Dendritic cell treated with granulocyte-macrophage colony-stimulating factor and Interleukin-4, amounts not matched to agents 40 ng/mL and 50 ng/mL, for 4 days (primary cell): ENCODE results near the gene CD84.
"Not testable (repeated sequence)": the region's sequence is repeated elsewhere in the genome, so short reads cannot be mapped to it uniquely, and the experiment has no call there.

Experiments used
- H3K27ac Mint-ChIP-seq: one replicate; pipeline ENCODE4 v1.8.0; 2022; ENCODE audit warnings: mild to moderate bottlenecking, mixed read lengths
- H3K27me3 Mint-ChIP-seq: one replicate; pipeline ENCODE4 v1.8.0; 2022; ENCODE audit warnings: mild to moderate bottlenecking, mixed read lengths
- H3K36me3 Mint-ChIP-seq: one replicate; pipeline ENCODE4 v1.8.0; 2022; ENCODE audit warnings: low read depth, mixed read lengths
- H3K4me1 Mint-ChIP-seq: one replicate; pipeline ENCODE4 v1.8.0; 2022; ENCODE audit warnings: low read depth, mixed read lengths
- H3K4me3 Mint-ChIP-seq: one replicate; pipeline ENCODE4 v1.8.0; 2022; ENCODE audit warnings: mild to moderate bottlenecking, moderate library complexity, mixed read lengths
- H3K9me3 Mint-ChIP-seq: one replicate; pipeline ENCODE4 v1.8.0; 2022; ENCODE audit warnings: mixed read lengths
- intact Hi-C: fragments of 100-400 bp; cut with micrococcal nuclease; formaldehyde crosslinking; loops from one replicate; pipeline ENCODE4 v1.15.0; 2022

CD84 gene

DNA sequence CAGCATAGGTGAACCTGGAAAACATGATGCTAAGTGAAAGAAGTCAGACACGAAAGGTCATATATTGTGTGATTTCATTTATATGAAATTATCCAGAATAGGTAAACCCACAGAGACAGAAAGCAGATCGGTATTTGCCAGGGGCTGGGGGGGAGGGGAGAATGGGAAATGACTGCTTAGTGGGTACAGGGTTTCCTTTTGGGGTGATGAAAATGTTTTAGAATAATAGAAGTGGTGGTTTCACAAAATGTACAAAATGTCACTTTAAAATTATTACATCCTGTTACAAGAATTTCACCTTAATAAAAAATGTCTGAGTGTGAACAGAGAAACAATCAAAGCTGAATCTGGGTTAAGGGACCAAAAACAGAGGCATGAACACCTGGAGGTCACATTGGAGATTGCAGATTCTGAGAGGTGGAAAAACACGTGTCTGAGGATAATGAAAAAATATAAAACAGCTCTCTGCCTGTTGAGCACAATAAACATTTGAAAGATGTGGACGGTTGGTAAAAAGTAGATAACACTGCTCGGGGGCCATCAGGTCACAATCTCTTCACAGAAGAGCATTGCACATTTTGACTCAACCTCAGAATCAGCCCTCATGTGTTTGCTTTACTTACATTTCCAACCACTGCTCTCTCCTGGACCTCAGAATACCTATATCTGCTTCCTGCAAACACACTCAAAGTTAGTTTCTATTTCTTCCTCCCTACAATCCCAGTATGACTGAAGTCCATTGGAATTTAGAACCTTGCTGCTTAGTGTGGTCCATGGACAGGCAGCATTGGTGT is 59.5 kb downstream of the CD84 start:
- Mint-ChIP-seq H3K27ac (no peak overlapping the region), H3K27me3 (peaks cover 3% of the 10 kb centered on the region), H3K36me3 (no peaks in the 10 kb centered on the region), H3K4me1 (peaks cover 44% of the 10 kb centered on the region), H3K4me3 (no peak overlapping the region), H3K9me3 (peaks cover 1% of the 10 kb centered on the region)
- intact Hi-C loops: no loop called here

DNA sequence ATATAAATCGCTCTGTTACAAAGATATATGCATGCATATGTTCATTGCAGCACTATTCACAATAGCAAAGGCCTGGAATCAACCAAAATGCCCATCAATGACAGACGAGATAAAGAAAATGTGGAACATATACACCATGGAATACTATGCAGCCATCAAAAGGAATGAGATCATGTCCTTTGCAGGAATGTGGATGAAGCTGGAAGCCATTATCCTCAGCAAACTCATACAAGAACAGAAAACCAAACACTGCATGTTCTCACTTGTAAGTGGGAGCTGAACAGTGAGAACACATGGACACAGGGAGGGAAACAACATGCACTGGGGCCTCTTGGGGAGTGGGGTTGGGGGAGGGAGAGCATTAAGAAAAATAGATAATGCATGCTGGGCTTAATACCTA is 61.8 kb downstream of the CD84 start:
- H3K36me3 Mint-ChIP-seq, H3K27ac Mint-ChIP-seq, H3K4me3 Mint-ChIP-seq, H3K27me3 Mint-ChIP-seq, intact Hi-C loops: not testable (repeated sequence)
- Mint-ChIP-seq H3K9me3 (peaks cover 16% of the 10 kb centered on the region), H3K4me1 (peaks cover 39% of the 10 kb centered on the region)

DNA sequence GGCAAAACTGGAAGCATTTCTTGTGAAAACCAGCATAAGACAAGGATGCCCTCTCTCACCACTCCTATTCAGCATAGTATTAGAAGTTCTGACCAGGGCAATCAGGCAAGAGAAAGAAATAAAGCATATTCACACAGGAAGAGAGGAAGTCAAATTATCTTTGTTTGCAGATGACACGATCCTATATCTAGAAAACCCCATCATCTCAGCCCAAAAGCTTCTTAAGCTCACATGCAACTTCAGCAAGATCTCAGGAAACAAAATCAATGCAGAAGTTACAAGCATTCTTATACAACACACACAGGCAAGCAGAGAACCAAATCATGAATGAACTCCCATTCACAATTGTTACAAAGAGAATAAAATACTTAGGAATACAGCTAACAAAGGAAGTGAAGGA is 63.4 kb downstream of the CD84 start:
- intact Hi-C loops, H3K27ac Mint-ChIP-seq, H3K36me3 Mint-ChIP-seq, H3K4me3 Mint-ChIP-seq, H3K27me3 Mint-ChIP-seq: not testable (repeated sequence)
- Mint-ChIP-seq H3K4me1 (peaks cover 25% of the 10 kb centered on the region), H3K9me3 (peaks cover 16% of the 10 kb centered on the region)

DNA sequence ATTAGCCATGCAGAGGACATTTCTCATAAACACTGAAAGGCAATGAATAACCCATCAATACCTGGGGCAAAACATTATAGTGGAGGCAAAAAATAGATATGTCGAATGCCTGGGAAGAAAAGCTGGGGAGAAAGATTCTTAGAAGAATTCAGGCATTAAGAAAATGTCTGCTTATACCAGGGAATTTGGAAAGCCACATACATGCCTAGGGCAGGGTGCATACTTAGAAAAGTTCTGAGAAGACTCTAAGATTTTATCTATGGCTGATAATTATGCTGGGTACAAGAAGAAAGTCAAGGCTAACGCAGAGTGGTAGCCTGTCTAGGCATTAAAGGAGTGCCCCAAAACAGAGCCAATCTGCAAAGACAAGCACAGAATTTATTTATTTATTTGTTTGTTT is 74.6 kb downstream of the CD84 start:
- no peak overlapping the region for H3K4me3 Mint-ChIP-seq
- intact Hi-C loops: no loop called here
- H3K27ac Mint-ChIP-seq: no peak overlapping the region
- H3K4me1 Mint-ChIP-seq: peaks cover 26% of the 10 kb centered on the region
- peaks cover 4% of the 10 kb centered on the region for H3K27me3 Mint-ChIP-seq
- peaks cover 11% of the 10 kb centered on the region for H3K36me3 Mint-ChIP-seq
- H3K9me3 Mint-ChIP-seq: peaks cover 52% of the 10 kb centered on the region

DNA sequence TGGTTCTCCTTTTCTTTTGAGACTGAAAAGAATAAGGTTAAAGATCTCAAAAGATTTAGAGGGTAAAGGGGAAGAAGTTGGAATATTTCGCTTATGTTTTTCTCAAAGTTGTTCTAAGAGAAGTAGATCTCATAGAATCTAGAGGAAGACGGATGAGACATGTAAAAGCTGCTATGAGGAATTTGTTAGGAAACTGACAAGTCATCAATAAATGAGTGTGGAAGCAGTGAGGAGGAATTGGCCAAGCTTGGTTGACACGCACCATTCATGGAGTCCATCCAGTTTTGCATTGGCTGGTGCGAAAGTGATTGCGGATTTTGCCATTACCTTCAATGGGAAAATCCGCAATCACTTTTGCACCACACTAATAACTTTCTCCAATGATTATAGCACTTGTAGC is 76.2 kb downstream of the CD84 start:
- H3K9me3 Mint-ChIP-seq: peaks cover 51% of the 10 kb centered on the region
- H3K4me3 Mint-ChIP-seq: no peak overlapping the region
- peaks cover 33% of the 10 kb centered on the region for H3K4me1 Mint-ChIP-seq
- peaks cover 4% of the 10 kb centered on the region for H3K27me3 Mint-ChIP-seq
- intact Hi-C loops: no loop called here
- peak overlapping the region; percentile 14 for H3K27ac Mint-ChIP-seq
- peaks cover 25% of the 10 kb centered on the region for H3K36me3 Mint-ChIP-seq

DNA sequence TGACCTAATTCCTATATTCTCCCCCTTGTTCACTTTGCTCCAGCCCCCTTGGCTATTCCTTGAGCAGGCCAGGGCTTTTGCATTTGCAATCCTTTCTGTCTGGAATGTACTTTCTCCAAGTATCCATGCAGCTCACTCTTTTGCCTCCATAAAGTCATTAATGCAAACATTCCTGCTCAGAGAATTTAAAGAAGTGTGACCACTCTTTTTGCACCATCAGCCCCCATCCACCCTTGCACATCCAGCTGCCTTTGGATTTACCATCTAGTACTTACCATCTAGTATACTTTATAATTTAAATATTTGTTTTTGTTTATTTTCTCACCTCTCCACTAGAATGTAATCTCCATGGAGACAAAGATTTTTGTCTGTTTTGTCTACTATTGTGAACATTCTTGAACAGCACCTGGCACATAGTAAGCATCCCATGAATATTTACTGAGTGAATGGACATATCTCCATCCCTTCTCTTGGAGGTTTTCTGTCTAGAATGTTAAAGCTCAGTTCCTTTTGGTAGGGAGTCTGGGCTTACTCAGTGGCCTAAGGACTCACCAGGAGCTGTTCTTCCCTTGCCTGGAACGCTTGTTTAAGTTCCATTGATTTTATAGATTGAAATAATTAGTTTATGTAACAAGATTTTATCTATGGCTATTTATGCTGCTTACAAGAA is 78.8 kb downstream of the CD84 start:
- intact Hi-C loops: no loop called here
- H3K27me3 Mint-ChIP-seq: no peaks in the 10 kb centered on the region
- H3K27ac Mint-ChIP-seq: peak overlapping the region; percentile 95
- H3K36me3 Mint-ChIP-seq: peaks cover 18% of the 10 kb centered on the region
- peaks cover 25% of the 10 kb centered on the region for H3K9me3 Mint-ChIP-seq
- no peak overlapping the region for H3K4me3 Mint-ChIP-seq
- H3K4me1 Mint-ChIP-seq: peaks cover 33% of the 10 kb centered on the region

DNA sequence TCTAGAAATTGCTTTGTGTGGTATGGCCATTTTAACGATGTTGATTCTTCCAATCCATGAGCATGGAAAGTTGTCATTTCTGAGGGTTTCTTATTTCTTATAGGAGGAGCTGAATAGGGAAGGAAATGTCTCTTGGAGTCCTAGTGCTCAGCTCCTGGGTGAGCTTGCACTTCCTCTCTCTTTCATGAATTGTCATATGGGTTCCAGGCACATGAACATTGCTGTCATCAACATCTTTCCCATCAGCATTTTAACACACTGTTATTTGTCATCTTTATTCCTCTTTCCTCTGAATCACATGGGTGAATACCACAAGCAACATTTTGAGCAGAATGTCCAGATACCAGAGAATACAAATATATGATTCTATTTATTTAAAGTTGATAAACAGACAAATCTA is 79.7 kb downstream of the CD84 start:
- no peak overlapping the region for H3K4me3 Mint-ChIP-seq
- H3K36me3 Mint-ChIP-seq: peaks cover 15% of the 10 kb centered on the region
- intact Hi-C loops: loop anchor here (1.0 to 2.0 kb wide), 2 partner anchors 41 to 47 kb away; no protein-coding TSS in a partner anchor
- peak overlapping the region; percentile 95 for H3K27ac Mint-ChIP-seq
- peaks cover 34% of the 10 kb centered on the region for H3K4me1 Mint-ChIP-seq
- peaks cover 21% of the 10 kb centered on the region for H3K9me3 Mint-ChIP-seq
- no peaks in the 10 kb centered on the region for H3K27me3 Mint-ChIP-seq

DNA sequence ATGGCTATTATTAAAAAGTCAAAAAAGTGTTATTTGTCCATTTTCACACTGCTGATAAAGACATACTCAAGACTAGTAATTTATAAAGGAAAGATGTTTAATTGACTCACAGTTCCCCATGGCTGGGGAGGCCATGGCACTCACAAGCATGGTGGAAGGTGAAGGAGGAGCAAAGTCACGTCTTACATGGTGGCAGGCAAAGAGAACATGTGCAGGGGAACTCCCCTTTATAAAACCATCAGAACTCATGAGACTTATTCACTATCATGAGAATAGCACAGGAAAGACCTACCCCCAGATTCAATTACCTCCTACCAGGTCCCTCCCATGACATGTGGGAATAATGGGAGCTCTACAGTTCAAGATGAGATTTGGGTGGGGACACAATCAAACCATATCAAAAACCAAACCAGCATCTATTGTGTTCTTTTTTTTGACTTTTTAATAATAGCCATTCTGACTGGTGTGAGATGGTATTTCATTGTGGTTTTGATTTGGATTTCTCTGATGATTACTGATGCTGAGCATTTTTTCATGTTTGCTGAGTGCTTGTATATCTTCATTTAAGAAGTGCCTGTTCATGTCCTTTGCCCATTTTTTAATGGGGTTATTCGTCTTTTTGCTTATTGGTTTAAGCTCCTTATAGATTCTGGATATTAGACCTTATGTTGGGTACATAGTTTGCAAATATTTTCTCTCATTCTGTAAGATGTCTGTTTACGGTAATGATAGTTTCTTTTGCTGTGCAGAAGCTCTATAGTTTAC is 80.8 kb downstream of the CD84 start:
- Mint-ChIP-seq H3K27ac (peak overlapping the region; percentile 95), H3K9me3 (peaks cover 21% of the 10 kb centered on the region), H3K36me3 (peaks cover 15% of the 10 kb centered on the region), H3K4me1 (peaks cover 38% of the 10 kb centered on the region)
- H3K27me3 Mint-ChIP-seq, H3K4me3 Mint-ChIP-seq: not testable (repeated sequence)
- intact Hi-C loops: loop anchor here (1.0 to 2.0 kb wide), 2 partner anchors 42 to 48 kb away; no protein-coding TSS in a partner anchor

DNA sequence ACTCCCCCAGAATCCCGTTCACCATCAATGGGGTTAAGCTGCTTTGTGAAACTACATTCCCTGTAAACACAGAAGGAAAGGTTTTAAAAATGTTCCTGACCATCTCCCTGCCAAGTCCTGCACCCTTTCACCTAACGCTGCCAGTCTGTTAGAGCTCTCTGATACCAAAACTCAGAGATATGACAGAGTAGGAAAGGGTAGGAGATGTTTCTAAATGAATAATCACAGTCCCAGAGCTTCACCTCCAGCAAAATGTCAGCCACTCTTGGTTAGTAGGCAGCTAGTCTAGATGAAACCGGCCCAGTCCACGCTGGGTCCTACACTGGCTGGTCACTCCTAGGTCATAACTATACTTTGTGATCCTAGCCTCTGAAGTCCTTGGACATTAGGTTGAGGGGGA is 83.0 kb downstream of the CD84 start:
- peaks cover 14% of the 10 kb centered on the region for H3K9me3 Mint-ChIP-seq
- no peak overlapping the region for H3K4me3 Mint-ChIP-seq
- H3K27me3 Mint-ChIP-seq: no peaks in the 10 kb centered on the region
- intact Hi-C loops: no loop called here
- H3K36me3 Mint-ChIP-seq: peaks cover 15% of the 10 kb centered on the region
- H3K4me1 Mint-ChIP-seq: peaks cover 20% of the 10 kb centered on the region
- H3K27ac Mint-ChIP-seq: no peak overlapping the region

DNA sequence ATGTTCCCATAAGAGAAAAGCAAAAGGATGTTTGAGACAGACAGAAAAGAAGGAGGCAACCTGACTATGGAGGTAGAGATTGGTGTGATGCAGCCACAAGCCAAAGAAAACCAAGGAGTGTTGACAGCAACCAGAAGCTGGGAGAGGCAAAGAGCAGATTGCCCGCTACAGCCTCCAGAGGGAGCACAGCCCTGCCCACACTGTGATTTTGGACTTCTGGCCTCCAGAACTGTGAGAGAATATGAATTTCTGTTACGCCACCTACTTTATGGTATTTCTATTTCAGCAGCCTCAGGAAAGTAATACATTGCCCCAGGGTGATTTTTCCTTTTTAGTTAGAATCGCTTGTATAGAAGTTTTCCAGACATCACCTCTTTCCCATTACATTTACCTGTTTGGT is 84.7 kb downstream of the CD84 start:
- H3K27ac Mint-ChIP-seq: no peak overlapping the region
- peaks cover 21% of the 10 kb centered on the region for H3K36me3 Mint-ChIP-seq
- intact Hi-C loops: loop anchor here (2.0 kb wide), 1 partner anchor 112 kb away; no protein-coding TSS in a partner anchor
- no peak overlapping the region for H3K4me3 Mint-ChIP-seq
- H3K9me3 Mint-ChIP-seq: peaks cover 14% of the 10 kb centered on the region
- H3K27me3 Mint-ChIP-seq: no peaks in the 10 kb centered on the region
- peaks cover 11% of the 10 kb centered on the region for H3K4me1 Mint-ChIP-seq

DNA sequence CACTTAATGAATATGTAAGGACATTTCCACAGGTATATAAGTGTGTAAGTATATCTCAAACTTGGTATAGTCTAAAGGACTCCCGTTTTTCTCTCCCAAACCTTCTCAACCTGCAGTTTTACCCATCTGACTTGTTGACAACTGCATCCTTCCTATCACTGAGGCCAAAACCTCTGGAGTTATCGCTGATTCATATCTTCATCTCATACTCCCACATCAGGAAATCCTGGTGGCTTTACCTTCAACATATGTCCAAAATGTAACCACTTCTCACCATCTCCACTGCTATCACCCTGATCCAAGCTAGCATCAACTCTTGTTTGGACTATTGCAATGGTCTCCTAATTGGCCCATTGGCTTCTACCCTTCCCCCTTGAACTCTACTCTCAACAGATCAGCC is 86.7 kb downstream of the CD84 start:
- peaks cover 5% of the 10 kb centered on the region for H3K4me1 Mint-ChIP-seq
- peaks cover 6% of the 10 kb centered on the region for H3K36me3 Mint-ChIP-seq
- peaks cover 1% of the 10 kb centered on the region for H3K27me3 Mint-ChIP-seq
- intact Hi-C loops: no loop called here
- H3K9me3 Mint-ChIP-seq: no peaks in the 10 kb centered on the region
- H3K27ac Mint-ChIP-seq: no peak overlapping the region
- H3K4me3 Mint-ChIP-seq: no peak overlapping the region

DNA sequence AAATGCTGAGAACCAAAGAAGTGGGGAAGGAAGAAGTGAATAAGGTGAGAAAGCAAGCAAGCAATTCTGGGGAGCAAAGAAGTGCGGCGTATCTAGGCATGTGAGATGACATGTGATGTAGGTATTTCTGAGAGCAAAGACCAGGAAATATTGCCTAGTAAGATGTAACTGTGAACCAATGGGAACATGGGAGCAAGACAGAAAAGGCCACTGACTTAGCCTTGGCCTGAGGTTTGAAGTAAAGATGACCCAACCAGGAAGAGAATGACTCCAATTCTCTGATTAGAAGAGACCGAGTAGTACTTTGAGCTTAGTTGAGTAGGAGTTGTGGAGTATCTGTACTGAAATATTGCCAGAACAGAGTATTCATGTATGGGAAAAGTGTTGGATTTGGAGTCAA is 87.3 kb downstream of the CD84 start:
- H3K27ac Mint-ChIP-seq: no peak overlapping the region
- intact Hi-C loops: no loop called here
- H3K27me3 Mint-ChIP-seq: peaks cover 1% of the 10 kb centered on the region
- peaks cover 5% of the 10 kb centered on the region for H3K4me1 Mint-ChIP-seq
- no peaks in the 10 kb centered on the region for H3K9me3 Mint-ChIP-seq
- no peak overlapping the region for H3K4me3 Mint-ChIP-seq
- peaks cover 6% of the 10 kb centered on the region for H3K36me3 Mint-ChIP-seq
